Spleen (tissue), 11 donors: ENCODE data around the gene TSEN15. TPM values are rescaled to one million over a fixed set of nuclear protein-coding genes. Genes with fewer than 3 reads are reported as not detected.

Experiments used
- DNase-seq: peaks from one replicate; pipeline ENCODE4 v3.0.0-alpha.2; 2020
- H3K27ac ChIP-seq, 8 donors: fragments of 200-600 bp; sonication (generic) in 7 of 8; 1 replicate in 4 of 8; 2 replicates in 4 of 8; pipeline versions ENCODE4 v1.5.0 to v1.8.0; 2016 to 2021; ENCODE audit warnings: inconsistent platforms in 4 of 8, mild to moderate bottlenecking in 4 of 8, moderate library complexity in 1 of 8
- H3K27me3 ChIP-seq, 7 donors: fragments of 200-600 bp; sonication (generic) in 6 of 7; replicated peaks in 1 of 7; 1 replicate in 4 of 7; 2 replicates in 3 of 7; pipeline versions ENCODE4 v1.5.0 to v1.8.0; 2016 to 2021; ENCODE audit warnings: inconsistent platforms in 3 of 7, mild to moderate bottlenecking in 1 of 7
- H3K36me3 ChIP-seq, 6 donors: fragments of 200-600 bp; sonication (generic) in 5 of 6; 1 replicate in 4 of 6; 2 replicates in 2 of 6; pipeline versions ENCODE4 v1.5.0 to v1.8.0; 2016 to 2021; ENCODE audit warnings: inconsistent platforms in 2 of 6
- H3K4me1 ChIP-seq, 6 donors: fragments of 200-600 bp; sonication (generic) in 5 of 6; 1 replicate in 3 of 6; 2 replicates in 3 of 6; pipeline versions ENCODE4 v1.5.0 to v1.8.0; 2016 to 2021; ENCODE audit warnings: inconsistent platforms in 3 of 6
- H3K4me3 ChIP-seq, 8 donors: fragments of 200-600 bp; sonication (generic) in 7 of 8; 1 replicate in 4 of 8; 2 replicates in 4 of 8; pipeline versions ENCODE4 v1.5.0 to v1.8.0; 2016 to 2021; ENCODE audit warnings: inconsistent platforms in 4 of 8, mild to moderate bottlenecking in 4 of 8, moderate library complexity in 2 of 8
- H3K9me3 ChIP-seq, 8 donors: fragments of 200-600 bp; sonication (generic) in 7 of 8; 1 replicate in 4 of 8; 2 replicates in 4 of 8; pipeline versions ENCODE4 v1.5.0 to v1.8.0; 2016 to 2021; ENCODE audit warnings: inconsistent platforms in 4 of 8
- POLR2A ChIP-seq, 3 donors: fragments of 450-650 bp; IDR thresholded peaks; one replicate each; pipeline ENCODE4 v1.5.1; 2017; ENCODE audit warnings: antibody characterized with exemption in 3 of 3, mild to moderate bottlenecking in 1 of 3
- POLR2AphosphoS5 ChIP-seq, 3 donors: sonication (generic); formaldehyde crosslinking; IDR thresholded peaks; one replicate each; pipeline ENCODE4 v1.5.1; 2017; ENCODE audit warnings: antibody characterized with exemption in 3 of 3
- WGBS, 5 donors: extraction: QIAGEN DNeasy Blood & Tissue Kit in 3 of 5; methylation state at CpG; one replicate each; pipeline versions ENCODE4 v1.1.5 to v1.1.7; 2013 to 2018; 5-methylcytosine and 5-hydroxymethylcytosine counted together
- intact Hi-C: fragments of 100-400 bp; cut with DNase I; formaldehyde crosslinking; loops from one replicate; pipeline ENCODE4 v1.15.0; 2023; ENCODE audit warnings: low total_unique reads
- polyA plus RNA-seq, 3 donors: library from polyadenylated mRNA; stranded (reverse); fragments of 200-250 nt; gene quantifications; one replicate each; pipeline ENCODE4 v1.2.1, GENCODE V29; 2013
- total RNA-seq, 7 donors: library from RNA; depleted of rRNA in 3 of 7; stranded (reverse); fragments of >200 nt in 3 of 7; fragmentation: NEBNext Ultra II Directional in 4 of 7; extraction: Animal tissue kit (Norgen Biotek cat#: 25700) in 4 of 7; gene quantifications; one replicate each; pipeline versions ENCODE4 v1.1.0 to v1.2.1, GENCODE V29; 2016 to 2021
- TF ChIP-seq, protein P1 (sequence below), 11 experiments: fragments of 200-600 bp in 7 of 11; fragments of 450-650 bp in 4 of 11; sonication (generic) in 4 of 11; IDR thresholded peaks in 8 of 11; conservative IDR thresholded peaks in 3 of 11; 1 replicate in 7 of 11; 2 replicates in 4 of 11; pipeline versions ENCODE4 v1.4.0 to v1.8.0; 2016 to 2021; ENCODE audit warnings: antibody characterized with exemption in 11 of 11, inconsistent platforms in 4 of 11, mild to moderate bottlenecking in 1 of 11
- donor health status: healthy with polysubstance abuse.
- donor health status: DM: no; HTN: no; CAD: no; lungs with moderate emphysema.
- donor health status: DM: no; HTN: no; CAD: no.
- donor health status: Bipolar disorder and iron deficiency.
- donor health status: healthy.
- donor health status: DM: no; HTN: no; CAD: no.
- donor health status: DM: yes; HTN: yes; CAD: no.

TSEN15 gene
- total and polyA plus RNA-seq, 10 donors: 14.7 to 47.7 (median 23.7) TPM

DNA sequence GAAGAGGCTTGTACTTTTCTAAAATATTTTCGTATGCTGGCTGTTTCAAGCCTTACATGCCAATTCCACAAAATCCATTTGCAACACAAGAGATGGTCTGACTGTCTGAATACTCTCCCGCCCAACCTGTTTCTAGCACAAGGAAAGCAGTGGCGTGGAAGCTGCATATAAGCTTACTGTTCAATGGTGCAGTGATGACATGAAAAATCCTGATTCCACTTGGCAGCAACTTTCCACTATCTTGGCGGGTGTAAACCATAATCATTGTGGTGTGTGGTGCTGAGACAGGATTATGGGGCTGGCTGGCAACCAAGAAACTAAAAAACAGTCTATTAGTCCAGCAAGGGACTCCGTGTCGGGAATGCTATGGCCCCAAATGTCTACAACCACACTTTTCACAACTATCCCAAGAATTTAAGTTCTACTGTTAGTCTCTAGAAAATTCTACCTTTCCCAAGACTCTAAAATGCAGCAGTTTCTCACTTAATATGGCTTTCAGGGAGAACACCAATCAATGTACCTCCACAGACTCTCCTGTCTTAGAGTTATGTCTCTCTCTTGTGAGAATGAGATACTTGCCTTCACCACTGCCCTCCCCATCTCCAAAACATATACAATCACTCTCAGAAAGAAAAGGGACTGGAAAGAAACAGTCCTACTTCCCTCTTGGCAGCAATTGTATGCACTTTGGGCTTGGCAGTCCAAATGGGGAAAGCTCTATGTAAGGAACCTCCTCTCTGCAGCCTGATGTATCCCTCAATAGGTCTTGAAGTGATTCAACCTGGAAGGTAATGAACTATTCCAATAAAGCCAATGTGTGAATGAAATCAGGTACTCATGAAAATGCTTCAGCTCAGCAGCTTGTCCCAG, 23.5 kb upstream of the TSEN15 start:
- no peaks in the 10 kb centered on the region for H3K9me3 ChIP-seq
- intact Hi-C loops: no loop called here
- TF ChIP-seq, protein P1, sequence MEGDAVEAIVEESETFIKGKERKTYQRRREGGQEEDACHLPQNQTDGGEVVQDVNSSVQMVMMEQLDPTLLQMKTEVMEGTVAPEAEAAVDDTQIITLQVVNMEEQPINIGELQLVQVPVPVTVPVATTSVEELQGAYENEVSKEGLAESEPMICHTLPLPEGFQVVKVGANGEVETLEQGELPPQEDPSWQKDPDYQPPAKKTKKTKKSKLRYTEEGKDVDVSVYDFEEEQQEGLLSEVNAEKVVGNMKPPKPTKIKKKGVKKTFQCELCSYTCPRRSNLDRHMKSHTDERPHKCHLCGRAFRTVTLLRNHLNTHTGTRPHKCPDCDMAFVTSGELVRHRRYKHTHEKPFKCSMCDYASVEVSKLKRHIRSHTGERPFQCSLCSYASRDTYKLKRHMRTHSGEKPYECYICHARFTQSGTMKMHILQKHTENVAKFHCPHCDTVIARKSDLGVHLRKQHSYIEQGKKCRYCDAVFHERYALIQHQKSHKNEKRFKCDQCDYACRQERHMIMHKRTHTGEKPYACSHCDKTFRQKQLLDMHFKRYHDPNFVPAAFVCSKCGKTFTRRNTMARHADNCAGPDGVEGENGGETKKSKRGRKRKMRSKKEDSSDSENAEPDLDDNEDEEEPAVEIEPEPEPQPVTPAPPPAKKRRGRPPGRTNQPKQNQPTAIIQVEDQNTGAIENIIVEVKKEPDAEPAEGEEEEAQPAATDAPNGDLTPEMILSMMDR (IDR thresholded peaks at IDR 0.05 in 8 of 11, conservative IDR thresholded peaks at IDR 0.05 in 3 of 11): no peak
- TF ChIP-seq POLR2A (IDR thresholded peaks at IDR 0.05) (no peak), POLR2AphosphoS5 (IDR thresholded peaks at IDR 0.05) (no peak)
- 73 to 86% (median 79%) methylated on average over 6 of the region's 6 CpGs for WGBS, 5 donors
- no peak for DNase-seq
- H3K27me3 ChIP-seq: no peaks in the 10 kb centered on the region
- H3K36me3 ChIP-seq: no peaks in the 10 kb centered on the region
- H3K27ac ChIP-seq: no peak overlapping the region
- H3K4me3 ChIP-seq: no peak overlapping the region
- H3K4me1 ChIP-seq: peaks cover 0 to 7% (median 0%) of the 10 kb centered on the region in 6 donors

DNA sequence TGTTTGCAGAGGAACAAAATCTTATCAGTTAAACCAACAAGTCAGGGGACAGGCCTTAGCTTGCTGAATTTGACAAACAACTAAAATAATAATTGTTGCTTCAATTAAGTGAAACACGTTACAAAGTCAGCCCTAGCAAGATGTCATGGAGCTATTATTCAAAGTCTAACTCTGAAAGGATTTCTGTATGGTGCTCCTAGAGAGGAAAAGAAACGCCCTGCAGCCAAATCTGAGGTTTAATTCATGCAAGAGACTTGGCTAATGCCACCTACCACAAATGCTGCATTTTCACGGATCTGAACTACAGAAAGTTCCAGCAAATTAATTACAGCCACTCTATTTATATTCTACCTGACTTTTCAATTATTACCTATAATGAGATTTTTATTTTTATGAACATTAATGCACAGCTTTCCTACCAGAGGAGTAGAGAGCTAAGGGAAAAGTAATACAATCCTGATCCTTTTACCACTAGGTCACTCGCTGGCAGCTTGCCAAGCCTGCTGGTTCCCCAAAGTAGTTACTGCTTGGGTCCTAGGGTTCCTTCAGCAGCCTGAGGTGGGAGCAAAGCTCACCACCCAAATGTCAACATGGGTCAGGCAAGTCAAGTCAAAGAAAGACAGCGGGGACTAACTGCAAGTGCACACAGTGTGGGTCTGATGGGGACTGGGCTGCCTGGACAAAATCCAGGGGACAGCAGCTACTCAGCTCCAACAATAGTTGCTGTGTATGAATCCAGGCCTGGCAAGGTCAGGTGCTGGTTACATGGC, 22.5 kb upstream of the TSEN15 start:
- Histone ChIP-seq H3K27ac (no peak overlapping the region), H3K27me3 (peaks cover 0 to 5% (median 0%) of the 10 kb centered on the region in 7 donors), H3K9me3 (no peaks in the 10 kb centered on the region), H3K36me3 (no peaks in the 10 kb centered on the region), H3K4me1 (no peaks in the 10 kb centered on the region), H3K4me3 (no peak overlapping the region)
- intact Hi-C loops: no loop called here
- WGBS, 5 donors: 76 to 93% (median 86%) methylated on average over 5 of the region's 5 CpGs
- no peak for DNase-seq
- no peak for TF ChIP-seq POLR2A (IDR thresholded peaks at IDR 0.05)
- TF ChIP-seq, protein P1 (IDR thresholded peaks at IDR 0.05 in 8 of 11, conservative IDR thresholded peaks at IDR 0.05 in 3 of 11): no peak
- TF ChIP-seq POLR2AphosphoS5 (IDR thresholded peaks at IDR 0.05): no peak

DNA sequence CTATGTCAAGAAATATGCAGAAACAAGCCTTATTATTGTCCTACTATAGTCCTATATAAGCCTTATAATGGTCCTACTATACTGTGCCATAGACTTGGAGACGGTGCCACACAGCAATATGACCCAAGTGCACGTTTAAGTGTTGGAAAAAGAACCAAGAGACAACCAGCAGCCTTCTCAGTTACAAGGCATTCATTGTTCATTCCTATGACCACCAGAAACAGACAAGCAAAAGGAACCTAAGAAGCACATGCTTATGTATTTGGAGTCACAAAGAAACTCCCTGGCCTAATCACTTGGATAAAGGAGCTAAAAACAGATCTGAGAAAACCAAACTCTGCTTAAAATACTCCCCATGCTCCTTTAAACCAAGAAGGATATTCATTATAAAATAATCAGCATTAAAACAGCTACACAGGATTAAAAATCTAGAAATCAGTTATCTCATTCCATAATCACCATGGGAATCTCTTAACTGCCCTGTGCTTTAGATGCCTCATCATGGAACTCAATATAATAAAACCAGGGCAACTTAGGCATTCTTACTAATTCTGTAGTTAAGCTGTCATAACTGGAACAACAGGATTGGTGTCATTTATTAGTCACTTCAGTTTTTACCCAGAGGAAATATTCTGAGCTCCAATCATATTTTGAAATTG, 21.0 kb upstream of the TSEN15 start:
- intact Hi-C loops: no loop called here
- WGBS, 5 donors: 63 to 90% (median 77%) methylated on average over 2 of the region's 2 CpGs

More for the DNA sequence above, 21.0 kb upstream of the TSEN15 start:
- Histone ChIP-seq H3K4me3 (no peak overlapping the region), H3K9me3 (no peaks in the 10 kb centered on the region), H3K27me3 (peaks cover 0 to 21% (median 1%) of the 10 kb centered on the region in 7 donors), H3K36me3 (no peaks in the 10 kb centered on the region), H3K27ac (no peak overlapping the region), H3K4me1 (peaks cover 0 to 3% (median 0%) of the 10 kb centered on the region in 6 donors)
- DNase-seq: no peak
- TF ChIP-seq POLR2AphosphoS5 (IDR thresholded peaks at IDR 0.05): no peak
- TF ChIP-seq POLR2A (IDR thresholded peaks at IDR 0.05): no peak
- TF ChIP-seq, protein P1 (IDR thresholded peaks at IDR 0.05 in 8 of 11, conservative IDR thresholded peaks at IDR 0.05 in 3 of 11): no peak
